A673 (cell line): Measurements from ENCODE around the gene NT5C1B. TPM values are rescaled to one million over a fixed set of nuclear protein-coding genes. Genes with fewer than 3 reads are reported as not detected.

Experiments
- BruUV-seq: library from RNA; stranded (reverse); fragments of 400-500 nt; replicated peaks from 2 replicates; lab custom pipeline; 2021; lab: Mats Ljungman, UMichigan
- CTCF ChIA-PET: fragments of 300-600 bp; sonication (Branson Sonifier 250); formaldehyde crosslinking; loops from one replicate; lab custom pipeline; 2022; ENCODE audit warnings: antibody characterized with exemption; lab: Charles Lee
- POLR2A ChIA-PET: fragments of 300-600 bp; sonication (Branson Sonifier 250); formaldehyde crosslinking; loops from one replicate; lab custom pipeline; 2022; ENCODE audit warnings: antibody characterized with exemption; ENCODE audit not compliant: low non-redundant PET; lab: Charles Lee
- DNase-seq: peaks from one replicate; pipeline ENCODE4 v3.0.0-alpha.2; 2015; ENCODE audit warnings: low spot score
- H3K27ac ChIP-seq: fragments of 200-600 bp; sonication (generic); 2 replicates; pipeline ENCODE4 v1.5.1; 2016; ENCODE audit warnings: mixed run types, low read depth, mild to moderate bottlenecking, mixed read lengths, antibody characterized with exemption, low read length; ENCODE audit not compliant: poor library complexity, severe bottlenecking
- H3K27me3 ChIP-seq: fragments of 200-600 bp; sonication (generic); replicated peaks from 2 replicates; pipeline ENCODE4 v1.6.1; 2017; ENCODE audit warnings: mixed run types, low read depth, mild to moderate bottlenecking, mixed read lengths, antibody characterized with exemption, low read length; ENCODE audit not compliant: insufficient read depth, poor library complexity
- H3K36me3 ChIP-seq: fragments of 200-600 bp; sonication (generic); 2 replicates; pipeline ENCODE4 v1.6.1; 2016; ENCODE audit warnings: mixed run types, mild to moderate bottlenecking, mixed read lengths, antibody characterized with exemption, low read length; ENCODE audit not compliant: insufficient read depth, poor library complexity, severe bottlenecking
- H3K4me1 ChIP-seq: fragments of 200-600 bp; sonication (generic); 2 replicates; pipeline ENCODE4 v1.6.1; 2017; ENCODE audit warnings: mixed run types, mild to moderate bottlenecking, mixed read lengths, antibody characterized with exemption, low read length; ENCODE audit not compliant: insufficient read depth, poor library complexity, severe bottlenecking
- H3K4me3 ChIP-seq: fragments of 200-600 bp; sonication (generic); 2 replicates; pipeline ENCODE4 v1.5.1; 2016; ENCODE audit warnings: low read depth, mixed run types, mild to moderate bottlenecking, mixed read lengths, low read length; ENCODE audit not compliant: poor library complexity, severe bottlenecking
- H3K9me3 ChIP-seq: fragments of 200-600 bp; sonication (generic); 2 replicates; pipeline ENCODE4 v1.6.1; 2016; ENCODE audit warnings: mixed run types, low read depth, mild to moderate bottlenecking, mixed read lengths, antibody characterized with exemption, low read length; ENCODE audit not compliant: poor library complexity, severe bottlenecking
- CTCF ChIP-seq: fragments of 300-800, 200-600 bp; sonication (generic); conservative IDR thresholded peaks from 2 replicates; pipeline ENCODE4 v1.5.1; 2017; ENCODE audit warnings: low read depth, mild to moderate bottlenecking, antibody characterized with exemption, low read length, moderate library complexity, mixed read lengths
- EZH2 ChIP-seq: fragments of 200-600 bp; sonication (generic); IDR thresholded peaks from 2 replicates; pipeline ENCODE4 v1.6.1; 2017; ENCODE audit warnings: borderline replicate concordance, low read depth, mild to moderate bottlenecking, mixed read lengths, antibody characterized with exemption, low read length; ENCODE audit not compliant: poor library complexity, severe bottlenecking
- intact Hi-C: fragments of 100-400 bp; cut with micrococcal nuclease; formaldehyde crosslinking; loops from one replicate; pipeline ENCODE4 v1.10.0; 2022; ENCODE audit not compliant: unreplicated experiment
- total RNA-seq: library from RNA; stranded (reverse); gene quantifications from 2 replicates; pipeline ENCODE4 v1.2.3, GENCODE V29; 2021

NT5C1B gene
- total RNA-seq, 1 experiment from 2014 or later = not detected

GRCh38 chr2:18610651-18611050 lies 21.3 kb upstream of the NT5C1B start:
- ChIA-PET POLR2A (no interaction called here), CTCF (no interaction called here)
- no TSS peak for BruUV-seq
- intact Hi-C loops = no loop called here
- Histone ChIP-seq H3K27ac (no peak overlapping the region), H3K36me3 (no peaks in the 10 kb centered on the region), H3K4me1 (no peaks in the 10 kb centered on the region), H3K4me3 (no peak overlapping the region), H3K27me3 (no peaks in the 10 kb centered on the region), H3K9me3 (no peaks in the 10 kb centered on the region)
- DNase-seq = no peak
- TF ChIP-seq EZH2 = no peak
- no peak for TF ChIP-seq CTCF

GRCh38 chr2:18610090-18610489 lies 20.7 kb upstream of the NT5C1B start:
- ChIA-PET CTCF (no interaction called here), POLR2A (no interaction called here)
- H3K4me3 ChIP-seq = no peak overlapping the region
- H3K27ac ChIP-seq = no peak overlapping the region
- no peaks in the 10 kb centered on the region for H3K36me3 ChIP-seq
- no peaks in the 10 kb centered on the region for H3K9me3 ChIP-seq
- H3K27me3 ChIP-seq = no peaks in the 10 kb centered on the region
- TF ChIP-seq CTCF = no peak
- no peak for TF ChIP-seq EZH2
- no TSS peak for BruUV-seq
- intact Hi-C loops = no loop called here
- no peaks in the 10 kb centered on the region for H3K4me1 ChIP-seq
- no peak for DNase-seq

GRCh38 chr2:18605115-18605514 lies 15.7 kb upstream of the NT5C1B start:
- TF ChIP-seq CTCF (no peak), EZH2 (no peak)
- intact Hi-C loops = no loop called here
- Histone ChIP-seq H3K27me3 (no peaks in the 10 kb centered on the region), H3K27ac (no peak overlapping the region), H3K4me3 (no peak overlapping the region), H3K4me1 (peaks cover 4% of the 10 kb centered on the region), H3K9me3 (no peaks in the 10 kb centered on the region), H3K36me3 (no peaks in the 10 kb centered on the region)
- CTCF ChIA-PET = no interaction called here
- no TSS peak for BruUV-seq
- POLR2A ChIA-PET = interaction anchor here (0.6 kb wide), 1 partner anchor 95 kb away, joined by 3 read pairs; no protein-coding TSS in a partner anchor
- no peak for DNase-seq
